HCT116 (cell line): ENCODE results near the gene FREM3. TPM values are rescaled to one million over a fixed set of nuclear protein-coding genes. Genes with fewer than 3 reads are reported as not detected.

Experiments used
- ATAC-seq: fragments of 200-7000 bp; cut with Tn5 transposase; 2 replicates; pipeline ENCODE4 v1.9.1; 2020; ENCODE audit warnings: mild to moderate bottlenecking, moderate library complexity
- BruUV-seq: library from RNA; stranded (reverse); fragments of 400-500 nt; replicated peaks from 2 replicates; lab custom pipeline; 2021; lab: Mats Ljungman, UMichigan
- CTCF ChIA-PET: fragments of 300-600 bp; sonication (Branson Sonifier 250); formaldehyde crosslinking; loops from one replicate; lab custom pipeline; 2021; ENCODE audit warnings: antibody characterized with exemption; lab: Charles Lee
- POLR2A ChIA-PET: fragments of 300-600, 350-600 bp; sonication (Branson Sonifier 250); formaldehyde crosslinking; loops from one replicate; lab custom pipeline; 2021; ENCODE audit warnings: antibody characterized with exemption; lab: Charles Lee
- RAD21 ChIA-PET, 2 experiments: fragments of 300-600 bp; sonication (Branson Sonifier 250); formaldehyde crosslinking; loops; one replicate each; lab custom pipeline; 2023; ENCODE audit warnings: low total read pairs in 2 of 2; ENCODE audit not compliant: uncharacterized antibody in 2 of 2, unreplicated experiment in 2 of 2, low non-redundant PET in 1 of 2; lab: Charles Lee
- DNase-seq: peaks from one replicate; pipeline ENCODE4 v3.0.0-alpha.2; 2010; ENCODE audit warnings: low read depth, low spot score
- H2AFZ ChIP-seq: fragments of 200-600 bp; shearing (Covaris generic), sonication (generic); 2 replicates; pipeline ENCODE4 v1.6.1; 2017; ENCODE audit warnings: low read depth, mixed run types, mixed read lengths, antibody characterized with exemption, low read length; ENCODE audit not compliant: poor library complexity, severe bottlenecking
- H3K27ac ChIP-seq: 2 replicates; pipeline ENCODE4 v1.5.1; 2012; ENCODE audit warnings: low read depth, low read length
- H3K27me3 ChIP-seq: fragments of 200-600 bp; sonication (generic); 2 replicates; pipeline ENCODE4 v1.6.1; 2016; ENCODE audit warnings: mixed run types, low read length, mixed read lengths; ENCODE audit not compliant: insufficient read depth
- H3K36me3 ChIP-seq, 2 experiments: fragments of 200-500 bp in 1 of 2; fragments of 200-600 bp in 1 of 2; sonication (Bioruptor generic) in 1 of 2; sonication (generic) in 1 of 2; 2 replicates each; pipeline versions ENCODE4 v1.5.1 to v1.6.1; 2014 to 2016; ENCODE audit warnings: low read length in 2 of 2, inconsistent platforms in 1 of 2, mixed read lengths in 1 of 2, mixed run types in 1 of 2; ENCODE audit not compliant: insufficient read depth in 2 of 2, control insufficient read depth in 1 of 2
- H3K4me1 ChIP-seq, 2 experiments: fragments of 200-600 bp in 1 of 2; sonication (generic) in 1 of 2; 2 replicates each; pipeline versions ENCODE4 v1.5.1 to v1.6.1; 2012 to 2017; ENCODE audit warnings: low read length in 2 of 2, inconsistent platforms in 1 of 2, mild to moderate bottlenecking in 1 of 2, mixed read lengths in 1 of 2, mixed run types in 1 of 2, moderate library complexity in 1 of 2; ENCODE audit not compliant: insufficient read depth in 2 of 2, control insufficient read depth in 1 of 2
- H3K4me2 ChIP-seq: fragments of 200-600 bp; sonication (generic); 2 replicates; pipeline ENCODE4 v1.6.1; 2017; ENCODE audit warnings: mixed run types, low read length, mixed read lengths
- H3K4me3 ChIP-seq, 2 experiments: fragments of 200-600 bp in 1 of 2; sonication (generic) in 1 of 2; replicated peaks in 1 of 2; 2 replicates each; pipeline ENCODE4 v1.5.1; 2011 to 2016; ENCODE audit warnings: low read length in 2 of 2, control low read depth in 1 of 2, low read depth in 1 of 2, mild to moderate bottlenecking in 1 of 2, mixed read lengths in 1 of 2, mixed run types in 1 of 2
- H3K79me2 ChIP-seq: fragments of 200-600 bp; sonication (generic); 2 replicates; pipeline ENCODE4 v1.6.1; 2017; ENCODE audit warnings: mild to moderate bottlenecking, mixed run types, low read length, moderate library complexity, mixed read lengths; ENCODE audit not compliant: insufficient read depth
- H3K9ac ChIP-seq: fragments of 200-600 bp; sonication (generic); 2 replicates; pipeline ENCODE4 v1.6.1; 2016; ENCODE audit warnings: low read length, mixed read lengths
- H3K9me2 ChIP-seq: fragments of 200-600 bp; sonication (generic), shearing (Covaris generic); 2 replicates; pipeline ENCODE4 v1.6.1; 2017; ENCODE audit warnings: mixed run types, mild to moderate bottlenecking, moderate library complexity; ENCODE audit not compliant: insufficient read depth
- H3K9me3 ChIP-seq, 2 experiments: fragments of 200-500 bp in 1 of 2; fragments of 200-600 bp in 1 of 2; sonication (Bioruptor generic) in 1 of 2; sonication (generic) in 1 of 2; 2 replicates each; pipeline ENCODE4 v1.6.1; 2014 to 2017; ENCODE audit warnings: low read length in 2 of 2, mixed read lengths in 2 of 2, inconsistent platforms in 1 of 2, low read depth in 1 of 2, mild to moderate bottlenecking in 1 of 2, mixed run types in 1 of 2, moderate library complexity in 1 of 2; ENCODE audit not compliant: control insufficient read depth in 1 of 2, insufficient read depth in 1 of 2
- H4K20me1 ChIP-seq: fragments of 200-600 bp; sonication (generic), shearing (Covaris generic); 2 replicates; pipeline ENCODE4 v1.6.1; 2017; ENCODE audit warnings: mixed run types, mild to moderate bottlenecking, moderate library complexity; ENCODE audit not compliant: insufficient read depth
- CBX3 ChIP-seq: IDR thresholded peaks from 2 replicates; pipeline ENCODE4 v1.6.1; 2012; ENCODE audit warnings: low read depth
- EZH2 ChIP-seq: fragments of 200-600 bp; sonication (generic); IDR thresholded peaks from 2 replicates; pipeline ENCODE4 v1.6.1; 2017; ENCODE audit warnings: antibody characterized with exemption, mixed run types
- MAX ChIP-seq: IDR thresholded peaks from 2 replicates; pipeline ENCODE4 v1.6.1; 2012
- POLR2A ChIP-seq: IDR thresholded peaks from 2 replicates; pipeline ENCODE4 v1.7.0; 2011; ENCODE audit warnings: borderline replicate concordance; ENCODE audit not compliant: insufficient read depth, insufficient read length; ENCODE audit errors: extremely low read depth
- RAD21 ChIP-seq: IDR thresholded peaks from 2 replicates; pipeline ENCODE4 v1.6.1; 2012; ENCODE audit warnings: low read depth, mild to moderate bottlenecking
- SP1 ChIP-seq: IDR thresholded peaks from 2 replicates; pipeline ENCODE4 v1.6.1; 2012; ENCODE audit warnings: low read depth
- SRF ChIP-seq: IDR thresholded peaks from 2 replicates; pipeline ENCODE4 v1.6.1; 2012; ENCODE audit warnings: low read depth
- TCF7L2 ChIP-seq: IDR thresholded peaks from 2 replicates; pipeline ENCODE4 v1.7.0; 2011; ENCODE audit warnings: borderline replicate concordance, inconsistent platforms; ENCODE audit not compliant: insufficient read depth, insufficient read length; ENCODE audit errors: extremely low read depth
- YY1 ChIP-seq: IDR thresholded peaks from 2 replicates; pipeline ENCODE4 v1.6.1; 2011; ENCODE audit warnings: low read length, low read depth, moderate library complexity, mild to moderate bottlenecking; ENCODE audit not compliant: insufficient replicate concordance; ENCODE audit errors: extremely low read depth
- ZFX ChIP-seq: fragments of 450-650 bp; IDR thresholded peaks from 2 replicates; pipeline ENCODE4 v1.6.1; 2017
- intact Hi-C: fragments of 100-400 bp; cut with micrococcal nuclease; formaldehyde crosslinking; loops from 2 replicates; pipeline ENCODE4 v1.10.0; 2022
- total RNA-seq: library from RNA; stranded (reverse); gene quantifications from one replicate; pipeline ENCODE4 v1.2.1, GENCODE V29; 2021; ENCODE audit not compliant: unreplicated experiment
- TF ChIP-seq, protein P1 (sequence below): IDR thresholded peaks from 2 replicates; pipeline ENCODE4 v1.6.1; 2012
- TF ChIP-seq, protein P2 (sequence below): IDR thresholded peaks from 2 replicates; pipeline ENCODE4 v1.6.1; 2011; ENCODE audit warnings: mild to moderate bottlenecking, low read length, moderate library complexity; ENCODE audit not compliant: insufficient replicate concordance; ENCODE audit errors: extremely low read depth

FREM3 gene
- total RNA-seq, 1 experiment from 2014 or later = not detected

DNA sequence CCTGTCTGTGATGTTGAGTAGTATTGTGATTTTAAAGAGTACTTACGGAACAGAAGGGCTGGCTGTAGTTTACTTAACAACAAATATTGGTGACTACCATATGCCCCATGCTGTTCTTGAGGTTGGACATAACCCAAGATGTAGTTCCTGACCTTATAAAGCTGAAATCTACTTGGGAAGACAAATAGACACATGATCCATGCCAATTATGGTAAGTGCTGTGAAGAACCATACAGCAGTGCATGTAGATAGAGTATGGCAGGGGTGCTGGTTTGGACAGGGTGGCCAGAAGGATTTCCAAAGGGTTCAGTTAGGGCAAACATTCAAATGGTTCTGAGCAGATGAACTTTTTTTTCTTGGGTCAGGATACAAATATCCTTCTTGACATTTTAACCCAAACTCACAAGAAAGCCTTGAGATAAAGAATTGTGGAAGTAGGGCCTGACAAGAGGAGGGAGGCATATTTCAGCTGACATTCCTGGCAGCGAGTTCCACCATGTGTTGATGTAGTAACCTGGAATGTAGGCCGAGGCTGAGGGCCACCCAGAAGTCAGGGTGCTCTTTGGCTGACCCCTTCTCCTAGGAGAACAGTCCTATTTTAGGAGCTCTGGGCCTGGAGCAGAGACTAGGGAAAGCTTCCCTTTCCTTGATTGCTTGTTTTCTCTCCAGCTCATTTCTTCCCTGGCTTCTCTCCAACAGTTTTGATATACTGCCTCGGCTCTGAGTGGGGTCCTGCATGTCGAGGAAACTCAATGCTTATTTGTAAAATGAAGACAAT is 74.2 kb downstream of the FREM3 start:
- CTCF ChIA-PET = no interaction called here
- Histone ChIP-seq H3K4me3 (no peak overlapping the region), H3K9ac (no peak overlapping the region), H3K27ac (no peak overlapping the region), H3K9me3 (no peaks in the 10 kb centered on the region), H3K27me3 (no peaks in the 10 kb centered on the region; the same call in 1 of the 2 replicates), H2AFZ (no peak overlapping the region), H3K79me2 (no peaks in the 10 kb centered on the region), H4K20me1 (no peaks in the 10 kb centered on the region), H3K4me2 (no peak overlapping the region), H3K9me2 (no peaks in the 10 kb centered on the region), H3K4me1 (no peaks in the 10 kb centered on the region), H3K36me3 (no peaks in the 10 kb centered on the region)
- ATAC-seq (no peak), DNase-seq (no peak)
- intact Hi-C loops = no loop called here
- POLR2A ChIA-PET = no interaction called here
- no TSS peak for BruUV-seq
- TF ChIP-seq SRF (no peak), ZFX (no peak), SP1 (no peak), CBX3 (no peak), POLR2A (no peak)
- TF ChIP-seq, protein P1, sequence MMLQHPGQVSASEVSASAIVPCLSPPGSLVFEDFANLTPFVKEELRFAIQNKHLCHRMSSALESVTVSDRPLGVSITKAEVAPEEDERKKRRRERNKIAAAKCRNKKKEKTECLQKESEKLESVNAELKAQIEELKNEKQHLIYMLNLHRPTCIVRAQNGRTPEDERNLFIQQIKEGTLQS = no peak
- RAD21 ChIA-PET = no interaction called here

DNA sequence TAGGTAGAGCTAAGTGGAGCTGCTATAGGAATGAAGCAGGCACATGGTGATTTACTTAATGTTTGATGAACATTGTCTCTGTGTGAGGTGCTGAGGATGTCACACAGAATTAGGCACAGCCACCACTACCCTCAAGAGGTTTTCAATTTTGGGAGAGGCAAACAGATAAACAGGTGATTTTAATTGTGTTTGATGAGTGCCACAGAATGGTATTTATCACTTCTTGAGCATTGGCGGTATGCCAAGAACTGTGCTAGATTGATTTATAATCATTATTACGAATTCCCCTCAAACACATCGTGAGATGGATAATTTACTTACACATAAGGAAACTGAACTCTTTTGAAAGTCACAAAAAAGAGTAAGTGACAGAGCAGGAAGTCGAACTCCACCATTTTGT is 74.8 kb downstream of the FREM3 start:
- POLR2A ChIA-PET = no interaction called here
- BruUV-seq = no TSS peak
- intact Hi-C loops = no loop called here

More for the DNA sequence above, 74.8 kb downstream of the FREM3 start:
- RAD21 ChIA-PET = no interaction called here
- DNase-seq (no peak), ATAC-seq (no peak)
- H3K36me3 ChIP-seq = no peaks in the 10 kb centered on the region
- no peaks in the 10 kb centered on the region for H4K20me1 ChIP-seq
- H2AFZ ChIP-seq = no peak overlapping the region
- no peak overlapping the region for H3K27ac ChIP-seq
- H3K27me3 ChIP-seq = no peaks in the 10 kb centered on the region; the same call in 1 of the 2 replicates
- no peaks in the 10 kb centered on the region for H3K9me2 ChIP-seq
- no peak overlapping the region for H3K4me3 ChIP-seq
- no peaks in the 10 kb centered on the region for H3K79me2 ChIP-seq
- H3K9me3 ChIP-seq = no peaks in the 10 kb centered on the region
- TF ChIP-seq YY1 (no peak), RAD21 (no peak), TCF7L2 (no peak), EZH2 (no peak), SP1 (no peak), MAX (no peak)
- TF ChIP-seq, protein P2, sequence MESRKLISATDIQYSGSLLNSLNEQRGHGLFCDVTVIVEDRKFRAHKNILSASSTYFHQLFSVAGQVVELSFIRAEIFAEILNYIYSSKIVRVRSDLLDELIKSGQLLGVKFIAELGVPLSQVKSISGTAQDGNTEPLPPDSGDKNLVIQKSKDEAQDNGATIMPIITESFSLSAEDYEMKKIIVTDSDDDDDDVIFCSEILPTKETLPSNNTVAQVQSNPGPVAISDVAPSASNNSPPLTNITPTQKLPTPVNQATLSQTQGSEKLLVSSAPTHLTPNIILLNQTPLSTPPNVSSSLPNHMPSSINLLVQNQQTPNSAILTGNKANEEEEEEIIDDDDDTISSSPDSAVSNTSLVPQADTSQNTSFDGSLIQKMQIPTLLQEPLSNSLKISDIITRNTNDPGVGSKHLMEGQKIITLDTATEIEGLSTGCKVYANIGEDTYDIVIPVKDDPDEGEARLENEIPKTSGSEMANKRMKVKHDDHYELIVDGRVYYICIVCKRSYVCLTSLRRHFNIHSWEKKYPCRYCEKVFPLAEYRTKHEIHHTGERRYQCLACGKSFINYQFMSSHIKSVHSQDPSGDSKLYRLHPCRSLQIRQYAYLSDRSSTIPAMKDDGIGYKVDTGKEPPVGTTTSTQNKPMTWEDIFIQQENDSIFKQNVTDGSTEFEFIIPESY = no peak
- CTCF ChIA-PET = no interaction called here
- no peak overlapping the region for H3K9ac ChIP-seq
- no peaks in the 10 kb centered on the region for H3K4me1 ChIP-seq
- H3K4me2 ChIP-seq = no peak overlapping the region
